T-helper 2 cell treated with Interferon-gamma antibody and Interleukin-4, amounts not matched to agents 100 ng/mL and 5 ng/mL, for 36 hours (primary cell): ENCODE measurements around the gene SCN4A. TPM values are rescaled to one million over a fixed set of nuclear protein-coding genes. Genes with fewer than 3 reads are reported as not detected.

Source experiments
- intact Hi-C: fragments of 100-400 bp; cut with micrococcal nuclease; formaldehyde crosslinking; loops from one replicate; pipeline ENCODE4 v1.15.1; 2023
- total RNA-seq: library from RNA; stranded (reverse); gene quantifications from 2 replicates; pipeline ENCODE4 v1.2.3, GENCODE V29; 2022

Gene SCN4A
- total RNA-seq, 1 donor from 2014 or later: 0.05 TPM

DNA sequence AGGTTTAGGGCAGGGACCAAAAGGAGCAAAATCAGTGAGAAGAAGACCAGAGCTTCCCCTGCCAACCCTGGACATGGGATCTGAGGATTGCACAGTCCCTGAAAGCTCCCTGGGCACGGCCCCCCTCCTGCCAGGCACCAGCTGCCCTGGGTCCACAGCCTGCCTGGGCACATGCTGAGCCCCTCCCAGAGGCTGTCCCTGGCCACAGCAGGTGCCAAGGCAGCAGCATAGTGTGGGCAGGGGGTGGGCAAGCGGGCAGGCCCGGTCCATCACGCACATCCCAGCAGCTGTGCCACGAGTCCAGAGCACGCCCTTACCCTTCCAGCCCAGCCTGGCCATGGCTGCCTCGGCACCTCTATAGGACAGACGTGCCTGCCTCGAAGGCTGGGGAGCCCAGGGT, 12.7 kb downstream of the SCN4A start:
- intact Hi-C loops: no loop called here

DNA sequence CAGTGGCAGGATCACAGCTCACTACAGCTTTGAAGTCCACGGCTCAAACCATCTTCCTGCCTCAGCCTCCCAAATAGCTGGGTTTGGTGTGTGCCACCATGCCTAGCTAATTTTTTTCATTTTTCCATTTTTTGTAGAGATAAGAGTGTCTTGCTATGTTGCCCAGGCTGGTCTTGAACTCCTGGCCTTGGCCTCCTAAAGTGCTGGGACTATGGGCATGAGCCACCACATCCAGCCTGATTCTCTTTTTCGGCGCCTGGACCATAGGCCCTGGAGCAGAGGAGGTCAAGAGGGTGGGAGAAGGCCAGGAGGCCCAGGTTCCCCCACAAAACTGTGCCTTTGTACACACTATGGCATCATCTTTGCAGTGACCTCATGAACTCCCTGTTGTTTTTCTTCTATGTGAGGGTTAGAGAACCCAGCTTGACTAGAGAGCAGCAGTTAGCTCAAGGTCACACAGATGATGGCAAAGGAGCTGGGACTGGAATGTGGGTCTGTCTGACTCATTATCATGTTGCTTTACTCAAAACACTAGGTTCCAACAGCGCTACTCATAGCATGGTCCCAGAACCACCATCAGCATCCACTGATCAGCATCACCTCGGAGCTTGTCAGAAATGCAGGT, 16.3 kb downstream of the SCN4A start:
- intact Hi-C loops: no loop called here

DNA sequence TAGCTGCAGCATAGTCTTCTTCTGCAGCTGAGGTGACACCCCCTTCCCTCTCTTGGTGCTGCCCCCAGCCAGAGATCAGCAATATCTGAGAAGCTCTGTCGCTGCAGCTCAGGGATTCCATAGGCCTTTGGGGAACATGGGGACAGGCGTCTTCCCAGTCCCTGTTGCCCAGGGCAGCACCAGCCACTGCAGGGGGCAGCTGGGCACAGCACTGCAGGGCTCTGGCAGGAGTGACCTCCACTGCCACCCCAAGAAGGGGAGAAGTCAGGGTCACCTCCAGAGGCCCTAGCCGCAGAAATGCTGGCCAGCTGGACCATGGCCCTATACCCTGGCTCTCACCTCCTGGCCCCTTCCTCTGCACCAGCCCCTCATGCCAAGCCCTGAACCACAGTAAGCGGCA, 16.9 kb downstream of the SCN4A start:
- intact Hi-C loops: no loop called here

DNA sequence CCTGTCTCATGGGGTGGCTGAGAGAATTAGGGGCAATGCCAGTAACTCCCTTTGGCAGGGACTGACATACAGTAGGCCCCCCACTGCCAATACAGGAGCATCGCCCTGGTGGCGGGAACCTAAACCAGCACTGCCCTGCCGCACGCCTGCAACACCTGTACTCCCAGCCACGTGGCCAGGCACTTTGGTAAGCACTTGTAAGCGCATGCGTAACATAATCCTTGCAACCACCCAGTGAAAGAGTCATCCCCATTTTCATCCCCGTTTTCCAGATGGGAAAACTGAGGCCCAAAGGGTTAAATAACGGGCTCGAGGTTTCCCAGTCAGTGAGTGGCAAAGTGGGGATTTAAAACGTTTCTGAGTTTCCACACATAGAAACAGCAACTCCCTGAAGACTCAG, 17.5 kb downstream of the SCN4A start:
- intact Hi-C loops: no loop called here

DNA sequence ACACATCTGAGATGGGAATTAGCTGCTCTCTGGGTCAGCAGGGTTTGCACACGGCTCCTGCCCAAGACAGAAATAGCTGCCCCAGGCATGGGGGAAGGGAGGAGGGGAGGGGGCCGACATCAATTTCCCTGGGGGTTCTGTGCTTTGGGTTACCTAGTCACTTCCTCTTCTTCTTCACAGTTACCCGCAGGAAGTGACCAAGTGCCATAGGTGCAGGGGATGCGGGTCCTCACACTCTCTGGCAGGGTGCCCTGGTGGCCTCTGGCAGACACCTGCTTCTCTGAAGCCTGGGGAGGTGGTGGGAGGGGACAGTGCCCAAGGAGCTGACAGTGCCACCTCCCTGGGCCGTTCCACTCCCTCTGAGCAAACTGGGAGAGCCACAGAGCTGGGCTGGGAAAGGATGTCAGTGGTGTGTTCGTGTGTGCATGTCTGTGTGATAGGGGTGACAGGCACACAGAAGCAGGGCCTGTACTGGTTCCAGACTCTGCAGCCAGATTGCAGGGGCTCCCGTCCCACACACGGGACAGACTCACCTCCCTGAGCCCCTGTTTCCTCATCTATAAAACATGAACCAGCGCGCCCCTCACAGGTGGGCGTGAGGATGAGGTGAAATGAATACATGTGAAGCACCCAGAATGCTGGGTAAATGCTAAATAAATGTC, 18.2 kb downstream of the SCN4A start:
- intact Hi-C loops: no loop called here

DNA sequence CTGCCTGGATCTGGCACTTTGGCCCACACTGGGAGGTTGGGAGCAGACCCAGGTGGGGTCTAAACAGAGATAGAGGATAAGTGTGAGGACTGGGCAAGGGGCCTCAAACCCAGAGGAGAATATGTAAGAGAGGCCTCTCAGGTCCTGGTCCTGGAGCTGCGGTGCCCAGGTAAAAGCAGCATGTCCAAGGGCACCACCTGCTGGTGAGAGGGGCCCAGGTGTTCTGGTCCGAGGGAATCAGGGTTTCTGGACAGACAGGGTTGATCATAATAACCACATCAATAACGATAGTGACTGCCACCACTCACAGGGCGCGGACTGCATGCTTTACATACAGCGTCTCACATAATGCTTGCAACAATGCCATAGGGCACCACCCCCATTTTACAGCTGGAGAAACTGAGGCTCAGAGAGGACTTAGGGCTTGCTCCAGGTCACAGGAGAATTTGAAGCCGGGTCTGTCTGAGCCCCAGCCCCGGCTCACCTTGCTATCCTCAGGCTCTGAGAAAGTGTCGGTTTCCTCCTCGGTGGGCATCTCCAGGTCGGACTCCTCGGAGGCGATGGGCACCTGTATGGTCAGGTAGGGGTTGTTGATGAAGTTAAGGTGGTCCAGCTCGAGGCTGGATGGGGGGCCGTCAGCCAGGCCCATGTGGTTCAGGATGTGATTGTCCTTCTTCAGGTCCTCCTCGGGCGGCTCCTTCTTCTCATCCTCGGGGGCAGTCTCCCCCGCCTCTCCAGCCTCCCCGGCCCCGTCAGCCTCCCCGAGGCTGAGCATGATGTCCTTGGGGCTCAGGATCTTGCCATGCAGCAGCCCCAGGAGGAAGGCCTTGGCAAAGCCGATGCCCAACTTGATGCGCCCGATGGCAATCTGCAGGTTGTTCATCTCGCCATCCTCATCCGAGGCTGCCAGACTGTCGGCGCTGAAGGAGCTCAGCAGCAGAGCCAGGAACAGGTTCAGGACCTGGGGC, 21.5 kb downstream of the SCN4A start:
- intact Hi-C loops: no loop called here

DNA sequence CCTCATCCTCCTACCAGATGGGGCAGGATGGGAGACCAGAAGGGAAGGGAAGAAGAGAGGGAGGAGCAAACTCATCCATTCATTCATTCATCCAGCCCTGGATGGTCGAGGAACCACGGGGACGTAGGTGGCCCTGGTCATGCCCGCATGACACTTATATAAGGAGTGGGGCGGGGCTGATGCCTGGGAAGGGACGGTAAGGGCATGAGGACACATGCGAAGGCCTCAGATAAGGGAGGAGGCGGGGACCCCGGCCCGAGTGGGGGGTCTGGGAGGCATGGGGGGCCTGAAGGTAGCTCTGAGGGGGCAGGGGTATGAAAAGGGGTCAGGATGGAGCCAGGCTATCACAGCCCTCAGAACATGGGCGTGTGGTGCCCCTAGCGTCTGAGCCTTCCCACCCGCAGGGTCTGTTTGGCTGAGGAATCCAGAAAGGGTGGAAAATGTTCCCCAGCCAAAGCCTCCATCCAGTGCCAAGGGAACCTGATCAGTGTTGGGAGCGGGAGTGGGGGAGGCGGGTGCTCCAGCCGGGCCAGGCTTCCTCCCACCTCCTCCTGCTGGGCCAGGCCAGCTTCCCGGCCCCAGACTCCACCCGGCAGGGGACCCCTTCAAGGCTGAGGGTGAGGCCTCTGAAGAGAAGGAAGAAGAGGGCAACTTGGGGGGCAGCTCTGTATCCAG, 23.0 kb downstream of the SCN4A start:
- intact Hi-C loops: no loop called here

DNA sequence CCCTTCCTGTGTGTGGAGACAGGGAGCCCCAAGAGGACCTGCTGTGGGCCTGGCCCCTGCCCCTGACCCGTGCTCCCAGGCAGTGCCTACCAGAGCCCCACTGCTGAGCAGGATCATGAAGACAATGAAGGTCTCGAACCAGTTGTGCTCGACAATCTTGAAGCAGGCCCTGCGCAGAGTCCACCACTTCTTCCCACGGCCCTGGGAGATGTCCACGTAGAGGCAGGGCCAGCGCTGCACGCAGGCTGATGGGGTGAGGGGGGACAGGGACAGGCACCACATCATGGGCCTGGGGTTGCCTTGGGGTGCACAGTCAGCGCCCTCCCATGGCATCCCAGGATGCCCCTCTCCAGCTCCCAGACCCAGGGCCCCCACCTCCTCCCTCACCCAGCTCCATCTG, 24.2 kb downstream of the SCN4A start:
- intact Hi-C loops: no loop called here

DNA sequence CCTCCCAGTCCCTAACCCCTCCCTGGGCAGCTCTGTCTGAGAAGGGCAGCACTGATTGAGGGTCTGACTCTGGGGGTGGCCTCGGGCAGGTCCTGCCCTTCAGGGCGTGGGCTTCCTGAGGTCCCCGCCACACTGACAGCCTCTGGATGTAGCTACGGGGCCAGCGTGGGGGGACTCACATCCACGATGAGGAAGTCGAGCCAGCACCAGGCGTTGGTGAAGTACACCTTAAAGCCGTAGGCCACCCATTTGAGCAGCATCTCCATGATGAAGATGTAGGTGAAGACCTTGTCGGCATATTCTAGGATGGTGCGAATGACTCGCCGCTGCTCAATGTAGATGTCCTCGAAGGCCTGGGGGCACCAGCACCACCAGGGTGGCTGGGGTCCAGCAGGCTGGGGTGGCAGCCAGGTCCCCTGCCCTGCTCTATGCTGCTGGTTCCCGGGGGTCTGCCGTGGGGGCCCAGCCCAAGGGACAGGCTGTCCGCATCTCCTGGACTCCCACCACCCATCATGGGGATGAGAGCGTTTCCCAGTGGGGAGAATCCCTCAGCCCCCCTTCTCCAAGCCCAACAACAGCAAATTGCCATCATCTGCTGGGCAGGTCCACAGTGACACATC, 24.9 kb downstream of the SCN4A start:
- intact Hi-C loops: loop anchor here (2.0 kb wide), 2 partner anchors 37 to 77 kb away; partner anchors contain the start of gene CSHL1

DNA sequence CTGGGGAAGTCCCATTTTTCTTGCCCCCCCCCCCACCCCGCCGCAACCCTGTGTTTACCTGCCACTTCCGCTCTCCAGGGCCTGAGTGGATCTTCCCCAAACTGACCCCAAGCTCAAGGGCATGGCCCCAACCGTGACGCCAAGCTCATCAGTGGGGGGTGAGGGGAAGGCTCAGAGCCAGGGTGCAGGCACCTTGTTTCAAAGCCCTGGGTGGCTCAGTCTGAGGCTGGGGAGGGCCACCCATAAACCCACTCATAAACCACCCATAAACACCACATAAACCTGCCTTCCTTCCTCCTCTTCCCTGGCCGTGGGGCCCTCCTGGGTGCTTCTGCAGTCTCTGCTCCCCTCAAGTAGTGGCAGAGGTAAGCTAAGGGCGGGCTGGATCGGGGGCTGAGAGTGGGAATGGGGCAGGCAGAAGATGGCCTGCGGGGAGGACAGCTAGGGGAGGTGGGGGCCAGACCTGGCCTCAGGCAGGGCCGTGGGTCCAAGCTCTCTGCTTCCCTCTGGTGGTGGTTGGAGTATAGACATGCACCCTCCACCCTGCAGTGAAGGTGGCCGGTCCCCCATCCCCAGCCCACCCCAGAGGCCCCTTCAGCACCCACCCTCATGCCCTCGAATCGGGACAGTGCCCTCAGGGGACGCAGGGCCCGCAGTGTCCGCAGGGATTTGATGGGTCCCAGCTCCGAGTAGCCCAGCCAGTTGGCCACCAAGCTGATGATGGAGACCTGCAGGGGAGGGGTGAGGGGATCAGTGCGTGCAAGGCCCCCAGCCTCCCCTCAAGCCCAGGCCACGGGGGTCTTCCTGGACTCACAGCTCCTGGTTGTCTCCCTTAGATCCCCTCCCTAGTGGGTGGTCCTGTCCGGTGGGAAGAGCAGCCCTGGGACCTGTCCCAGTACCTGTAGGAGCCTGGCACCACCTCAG, 26.0 kb downstream of the SCN4A start:
- intact Hi-C loops: loop anchor here (1.0 to 2.0 kb wide), 3 partner anchors 27 to 78 kb away; partner anchors contain the start of gene CSHL1

DNA sequence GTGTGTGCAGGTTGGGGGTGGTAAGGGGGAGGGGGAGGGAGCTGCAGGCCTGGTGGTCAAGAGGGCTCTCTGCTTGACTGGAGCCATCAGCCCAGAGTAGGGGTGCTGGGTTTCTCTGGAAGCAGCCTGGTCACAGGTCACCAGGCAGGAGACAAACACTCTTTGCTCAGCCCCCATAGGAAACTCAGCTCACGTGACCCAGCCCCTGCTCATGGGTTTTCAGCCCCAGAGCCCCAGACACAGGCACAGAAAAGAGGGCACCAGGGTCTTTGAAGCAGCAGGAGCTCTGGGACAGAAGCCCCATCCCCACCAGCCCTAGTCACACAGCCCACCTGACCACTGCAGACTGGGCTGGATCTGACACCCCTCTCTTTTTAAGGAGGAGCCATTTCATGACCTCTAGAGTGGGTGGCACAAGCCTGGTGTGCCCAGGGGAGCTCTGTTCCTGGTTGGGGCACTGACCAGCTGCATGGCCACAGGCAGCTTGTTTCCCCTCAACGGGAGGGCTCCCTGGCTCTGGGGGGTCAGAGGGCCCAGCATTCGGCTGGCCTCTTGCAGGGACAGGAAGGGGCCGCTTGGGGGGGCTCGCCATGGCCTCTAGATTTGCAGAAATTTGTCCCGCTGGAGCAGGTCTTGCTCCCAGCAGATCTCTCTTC, 26.8 kb downstream of the SCN4A start:
- intact Hi-C loops: loop anchor here (1.0 to 2.0 kb wide), 3 partner anchors 27 to 79 kb away; partner anchors contain the start of gene CSHL1

DNA sequence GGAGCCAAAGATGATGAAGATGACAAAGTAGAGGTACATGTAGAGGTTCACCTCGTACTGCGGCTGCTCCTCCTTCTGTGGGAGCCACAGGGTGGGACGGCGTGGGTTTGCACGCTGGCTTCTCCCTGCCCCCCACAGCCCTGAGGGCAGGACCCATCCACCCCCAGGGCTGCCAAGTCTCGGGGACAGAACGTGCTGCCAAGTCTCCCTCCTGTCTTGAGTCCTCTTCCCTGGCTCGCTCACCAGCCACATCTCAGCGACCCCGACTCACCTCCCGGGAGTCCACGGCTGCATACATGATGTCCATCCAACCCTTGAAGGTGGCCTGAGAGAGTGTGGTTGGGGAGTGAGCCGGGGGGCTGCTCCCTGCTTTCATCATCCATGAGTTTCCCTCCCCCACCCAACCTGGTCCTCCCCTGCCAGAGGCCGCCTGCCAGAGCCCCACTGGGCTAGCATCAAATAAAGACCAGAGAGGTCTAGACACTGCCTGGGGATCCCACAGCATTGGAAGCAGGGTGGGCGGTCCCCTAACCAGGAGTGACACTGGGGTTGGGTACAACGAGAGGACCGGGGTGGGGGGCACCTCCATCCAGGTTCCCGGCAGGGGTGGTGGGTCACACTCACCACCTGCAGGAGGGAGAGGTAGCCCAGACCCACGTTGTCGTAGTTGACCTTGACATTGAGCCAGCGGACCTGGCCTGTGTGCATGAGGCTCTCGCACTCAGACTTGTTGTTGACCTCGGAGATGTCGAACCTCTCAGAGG, 27.8 kb downstream of the SCN4A start:
- intact Hi-C loops: no loop called here

DNA sequence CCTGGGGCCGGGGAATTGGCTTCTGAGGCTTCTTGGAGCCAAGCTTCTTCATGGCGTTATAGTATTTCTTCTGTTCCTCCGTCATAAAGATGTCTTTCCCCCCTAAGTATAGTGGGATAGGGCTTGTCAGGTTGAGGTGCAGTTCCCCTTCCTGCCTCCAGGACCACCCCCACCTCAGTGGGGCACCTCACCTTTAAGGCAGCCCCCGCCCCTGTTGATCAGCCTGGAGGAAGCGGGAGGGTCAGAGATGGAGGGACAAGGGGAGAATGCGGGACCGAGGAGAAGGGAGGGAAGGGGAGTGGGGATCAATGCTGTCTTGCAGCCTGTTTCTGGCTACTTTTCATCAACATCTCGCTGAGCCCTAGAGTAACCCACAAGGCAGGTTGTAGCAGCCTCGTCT, 29.0 kb downstream of the SCN4A start:
- intact Hi-C loops: no loop called here

DNA sequence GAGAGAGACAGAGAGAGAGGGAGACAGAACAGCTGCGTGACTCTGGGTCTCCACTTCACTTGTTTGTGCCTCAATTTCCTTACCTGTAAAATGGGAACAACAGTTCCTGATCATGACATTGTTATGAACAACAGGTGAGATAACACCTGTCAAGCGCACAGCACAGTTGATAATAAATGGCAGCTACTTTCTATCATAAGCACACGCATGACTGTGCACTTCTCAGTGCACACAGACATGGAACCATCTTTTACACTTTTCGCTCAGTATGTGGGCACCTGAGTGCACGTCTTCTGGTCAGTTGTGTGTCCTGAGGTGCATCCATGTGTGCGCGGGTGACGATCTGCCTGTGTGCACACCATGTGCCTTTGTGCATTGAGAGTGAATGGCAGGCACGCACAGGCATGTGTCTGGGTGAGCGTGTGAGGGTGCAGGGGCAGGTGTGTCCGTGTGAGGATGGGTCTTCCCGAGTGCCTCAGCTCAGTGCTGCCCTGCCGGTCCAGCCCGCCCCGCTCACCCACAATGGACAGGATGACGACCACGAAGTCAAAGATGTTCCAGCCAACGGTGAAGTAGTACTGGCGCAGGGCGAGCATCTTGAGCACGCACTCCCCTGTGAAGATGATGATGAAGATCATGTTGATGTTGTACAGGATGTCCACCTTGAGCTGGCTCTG, 30.3 kb downstream of the SCN4A start:
- intact Hi-C loops: no loop called here

DNA sequence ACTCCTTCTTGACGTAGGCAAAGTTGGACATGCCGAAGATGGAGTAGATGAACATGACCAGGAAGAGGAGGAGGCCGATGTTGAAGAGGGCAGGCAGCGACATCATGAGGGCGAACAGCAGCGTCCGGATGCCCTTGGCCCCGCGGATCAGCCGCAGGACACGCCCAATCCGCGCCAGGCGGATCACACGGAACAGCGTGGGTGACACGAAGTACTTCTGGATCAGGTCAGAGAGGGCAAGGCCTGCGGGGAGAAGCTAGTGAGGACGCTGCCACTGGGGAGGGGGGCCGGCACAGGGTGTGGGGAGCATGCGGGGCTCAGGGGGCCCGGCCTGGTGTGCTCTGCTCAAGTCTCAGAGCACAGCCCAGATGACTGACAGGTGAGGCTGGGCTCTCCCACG, 31.0 kb downstream of the SCN4A start:
- intact Hi-C loops: no loop called here

DNA sequence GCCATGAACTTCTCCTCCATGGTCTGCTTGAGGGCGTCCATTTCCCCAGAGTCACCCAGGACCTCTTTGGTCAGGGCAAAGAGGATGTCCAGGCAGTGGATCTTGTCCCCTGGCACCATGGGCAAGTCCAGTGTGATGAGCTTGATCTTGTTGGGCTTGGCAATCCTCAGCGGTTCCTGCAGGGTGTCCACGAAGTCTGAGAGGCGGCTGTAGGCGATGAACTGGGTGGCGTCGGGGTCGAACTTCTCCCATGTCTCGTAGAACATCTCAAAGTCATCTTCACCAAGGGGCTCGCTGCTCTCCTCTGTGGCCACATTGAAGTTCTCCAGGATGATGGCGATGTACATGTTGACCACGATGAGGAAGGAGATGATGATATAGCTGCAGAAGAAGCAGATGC, 31.6 kb downstream of the SCN4A start:
- intact Hi-C loops: no loop called here

DNA sequence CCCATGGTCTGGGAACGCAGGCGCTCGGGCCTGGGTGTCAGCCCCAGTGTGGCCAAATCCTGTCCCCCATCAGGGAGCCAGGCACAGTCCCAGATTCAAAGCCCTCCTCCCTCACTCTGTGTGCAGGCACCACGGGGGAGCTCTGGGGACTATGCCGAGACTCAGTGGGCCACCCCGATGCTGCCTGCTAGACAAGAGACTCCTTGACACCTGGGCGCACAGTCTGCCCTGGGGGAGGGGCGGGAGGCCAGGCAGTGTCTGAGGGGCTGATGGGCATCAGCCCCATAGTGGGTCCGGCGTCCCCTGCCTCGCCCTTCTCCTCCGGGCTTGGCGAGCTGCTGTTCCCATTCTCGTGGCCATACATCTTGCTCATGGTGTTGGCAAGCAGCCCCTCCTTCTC, 32.1 kb downstream of the SCN4A start:
- intact Hi-C loops: no loop called here

DNA sequence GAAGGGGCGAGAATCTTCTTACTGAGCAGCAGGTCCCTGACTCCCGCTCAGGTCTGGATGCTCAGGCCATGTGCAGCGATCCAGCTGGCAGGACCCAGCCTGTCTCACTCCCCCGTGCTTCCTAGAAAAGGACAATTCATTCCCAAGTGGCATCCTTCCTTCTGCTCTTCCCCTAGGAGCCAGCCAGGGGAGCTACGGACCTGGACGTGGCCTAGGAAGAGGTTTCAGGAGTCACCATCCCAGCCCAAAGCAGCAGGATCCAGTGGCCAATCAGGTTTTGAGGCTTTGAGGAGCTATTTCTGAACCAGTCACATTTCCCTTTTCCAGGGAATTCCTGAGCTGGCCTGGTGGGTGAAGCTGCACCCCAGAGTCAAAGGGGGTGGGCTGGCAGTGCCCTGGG, 32.8 kb downstream of the SCN4A start:
- intact Hi-C loops: no loop called here
